Stimulated activated CD8-positive, alpha-beta memory T cell treated with anti-CD3 and anti-CD28 coated beads, Interleukin-7, amount 100 ng/mL, for 1 hour (primary cell): Measurements from ENCODE around the gene KANSL3.
"Not testable (repeated sequence)": the region's sequence is repeated elsewhere in the genome, so short reads cannot be mapped to it uniquely, and the experiment has no call there.

Source experiments
- DNase-seq, 2 donors: peaks; one replicate each; pipeline ENCODE4 v3.0.0-alpha.2; 2020; ENCODE audit warnings: low read depth in 2 of 2

KANSL3 gene

DNA sequence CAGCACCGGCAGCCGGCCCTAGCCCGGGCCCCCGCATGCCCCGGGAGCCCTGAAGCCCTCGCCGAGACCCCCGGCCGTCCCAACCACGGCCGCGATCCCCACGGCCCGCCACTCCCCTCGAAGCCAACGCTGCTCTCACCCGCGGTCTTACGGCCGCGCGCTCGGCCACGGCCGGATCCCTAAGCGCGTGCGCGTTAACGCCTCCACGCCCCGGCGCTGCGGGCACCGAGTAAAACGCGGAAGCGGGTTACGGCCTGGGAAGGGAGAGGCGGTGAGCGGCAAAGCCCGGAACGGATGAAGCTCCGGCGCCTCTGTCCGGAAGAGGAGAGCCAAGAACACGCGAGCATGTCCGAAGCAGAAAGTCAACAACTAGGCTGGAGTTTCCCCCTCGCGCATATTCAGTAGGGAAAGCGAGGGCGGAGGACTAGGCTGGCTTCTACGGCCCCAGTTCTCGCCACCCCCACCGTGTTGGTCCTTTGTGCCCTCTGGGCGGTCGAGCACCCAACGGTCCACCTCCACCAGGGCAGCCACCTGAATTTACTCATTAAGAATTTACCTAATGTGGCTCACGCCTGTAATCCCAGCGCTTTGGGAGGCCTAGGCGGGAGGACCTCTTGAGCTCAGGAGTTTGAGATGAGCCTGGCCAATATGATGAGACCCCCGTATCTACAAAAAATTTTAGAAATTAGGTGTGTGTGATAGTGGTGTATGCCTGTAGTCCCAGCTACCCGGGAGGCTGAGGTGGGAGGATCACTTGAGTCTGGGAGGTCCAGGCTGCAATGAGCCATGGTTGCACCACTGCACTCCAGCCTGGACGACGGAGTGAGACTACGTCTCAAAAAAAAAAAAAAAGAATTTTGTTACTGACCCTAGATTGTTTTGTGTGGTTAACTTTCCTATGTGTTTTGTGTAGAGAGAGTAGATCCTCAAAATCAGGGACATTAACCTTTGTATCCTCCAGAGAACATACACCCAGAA, at the start of gene KANSL3:
Gene KANSL3, minus strand, starts transcription at position 169 of the 978 bp plus-strand sequence. CDS start 1,177 bp downstream, outside the sequence.
- peak; percentile 80 to 81 for DNase-seq

DNA sequence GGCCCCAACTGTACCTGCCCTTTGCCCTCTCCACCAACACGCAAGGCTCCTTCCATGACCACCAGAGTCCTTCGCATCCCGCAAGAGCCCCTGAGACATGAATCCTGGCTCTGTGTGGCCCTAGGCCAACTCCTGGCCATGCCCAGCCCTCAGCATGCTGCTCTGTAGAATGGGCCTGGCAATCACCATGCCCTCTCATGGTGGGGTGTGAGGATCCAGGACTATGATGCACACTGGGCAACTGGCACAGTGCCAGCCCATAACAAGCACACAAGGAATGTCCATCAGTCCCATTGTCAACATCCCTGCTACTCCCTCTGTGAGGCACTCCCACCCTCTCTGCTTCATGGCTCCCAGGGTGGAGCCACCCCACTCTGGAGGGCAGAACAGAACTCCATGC, 49.2 kb upstream of the KANSL3 start:
- no peak for DNase-seq

DNA sequence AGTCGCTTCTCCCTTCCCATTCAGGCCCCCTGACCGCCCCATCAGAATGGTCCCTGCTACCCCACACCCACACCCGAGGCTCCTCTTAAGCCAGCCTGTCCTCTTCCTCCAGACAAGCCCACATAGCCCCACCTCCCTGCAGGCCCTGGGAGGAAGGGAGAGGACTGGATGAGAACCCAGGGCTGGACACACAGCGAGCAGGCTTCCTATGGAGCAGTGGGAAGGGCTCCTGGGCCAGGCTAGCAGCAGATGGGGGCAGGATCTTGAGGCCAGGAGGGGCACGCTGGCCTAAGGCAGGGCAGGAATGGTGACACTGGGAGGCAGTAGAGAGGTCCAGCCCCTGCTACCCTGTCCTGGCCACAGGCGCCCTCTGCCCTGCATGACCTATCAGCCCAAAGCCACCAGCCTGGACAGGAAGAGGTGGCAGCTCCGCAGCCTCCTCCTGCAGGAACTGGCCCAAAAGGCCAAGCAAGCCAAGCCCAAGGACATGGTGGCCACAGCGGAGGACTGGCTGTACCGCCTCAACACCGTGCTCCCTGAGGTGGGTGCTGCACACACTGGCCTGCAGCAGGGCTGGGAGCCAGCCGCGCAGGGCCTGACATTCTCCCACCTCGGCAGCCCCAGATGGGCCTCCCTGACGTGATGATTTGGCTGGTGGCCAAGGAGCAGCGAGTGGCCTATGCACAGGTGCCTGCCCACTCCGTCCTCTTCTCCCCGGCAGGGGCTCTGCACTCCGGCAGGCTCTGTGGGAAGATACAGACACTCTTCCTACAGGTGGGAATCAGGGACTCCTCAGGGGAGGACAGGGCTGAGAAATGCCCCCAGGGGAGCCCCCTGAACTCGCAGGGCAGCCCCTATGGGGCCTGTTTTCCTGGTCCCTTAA, 47.7 kb upstream of the KANSL3 start:
- no peak for DNase-seq

DNA sequence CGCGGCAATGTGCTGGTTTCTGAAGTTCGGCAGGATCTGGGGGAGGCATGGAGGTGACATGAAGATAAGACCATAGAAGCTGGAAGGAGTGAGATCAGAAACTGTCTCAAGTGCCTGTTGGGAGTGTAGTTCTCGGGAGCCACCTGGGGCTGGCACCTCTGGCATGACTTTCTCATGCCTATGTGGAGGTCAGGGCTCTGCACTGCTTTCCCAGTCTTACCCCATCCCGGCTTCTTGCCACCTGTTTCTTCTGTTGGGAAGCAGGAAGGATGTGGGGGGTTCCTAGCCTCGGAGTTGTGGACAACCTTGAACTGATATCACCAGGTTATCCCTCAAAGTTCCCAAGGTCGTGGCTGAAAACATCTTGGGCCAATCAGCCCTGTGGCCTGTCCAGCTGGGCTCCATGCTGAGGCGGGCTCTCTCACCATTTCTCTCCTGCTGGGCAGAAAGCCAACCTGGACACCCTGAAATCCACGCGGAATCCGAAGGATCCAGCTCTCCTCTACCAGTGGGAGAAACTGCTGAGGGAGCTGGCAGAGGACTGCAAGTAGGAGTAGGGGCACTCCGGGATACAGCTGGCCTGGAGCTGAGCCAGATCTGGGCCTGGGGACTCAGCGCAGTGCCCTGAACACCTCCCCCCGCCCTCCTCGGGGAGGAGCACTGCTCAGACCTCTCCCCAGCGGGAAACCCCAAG, 46.9 kb upstream of the KANSL3 start:
- no peak for DNase-seq

DNA sequence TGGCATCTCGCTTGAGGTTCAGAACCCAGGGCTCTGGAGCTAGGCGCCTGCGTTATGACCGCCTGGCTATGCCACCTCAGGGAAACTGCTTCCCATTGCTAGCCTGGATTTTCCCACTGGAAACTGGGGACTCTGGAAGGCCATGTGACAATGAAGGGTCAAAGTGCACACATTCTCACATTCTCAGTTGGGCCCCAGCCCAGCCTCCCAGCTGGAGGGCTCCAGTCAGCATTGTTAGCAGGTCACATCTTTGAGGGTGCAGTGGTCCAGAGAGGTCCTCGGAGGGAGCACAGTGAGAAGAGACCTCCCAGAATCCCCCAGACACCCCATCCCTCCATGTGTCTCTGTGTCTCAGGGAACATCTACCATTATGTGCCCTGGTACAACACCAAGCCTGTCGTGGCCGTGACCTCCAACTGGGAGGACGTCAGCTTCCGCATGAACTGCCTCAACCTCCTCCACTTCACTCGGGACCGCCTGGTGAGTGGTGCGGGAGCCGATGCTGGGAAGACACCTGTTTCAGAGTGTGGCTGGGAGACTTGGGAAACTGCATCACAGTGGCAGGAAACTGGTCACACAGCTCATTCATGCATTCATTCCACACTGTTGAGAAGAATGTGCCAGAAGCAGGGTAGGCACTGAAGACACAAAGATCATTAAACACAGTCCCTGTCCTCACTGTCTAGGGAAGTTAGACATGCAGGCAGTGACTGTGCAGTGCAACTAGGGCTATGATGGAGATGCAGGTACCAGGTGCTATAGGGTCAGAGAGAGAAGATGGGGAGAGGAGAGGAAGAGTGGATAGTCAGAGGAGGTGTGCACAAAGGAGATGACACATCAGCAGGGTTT, 46.1 kb upstream of the KANSL3 start:
- no peak for DNase-seq

DNA sequence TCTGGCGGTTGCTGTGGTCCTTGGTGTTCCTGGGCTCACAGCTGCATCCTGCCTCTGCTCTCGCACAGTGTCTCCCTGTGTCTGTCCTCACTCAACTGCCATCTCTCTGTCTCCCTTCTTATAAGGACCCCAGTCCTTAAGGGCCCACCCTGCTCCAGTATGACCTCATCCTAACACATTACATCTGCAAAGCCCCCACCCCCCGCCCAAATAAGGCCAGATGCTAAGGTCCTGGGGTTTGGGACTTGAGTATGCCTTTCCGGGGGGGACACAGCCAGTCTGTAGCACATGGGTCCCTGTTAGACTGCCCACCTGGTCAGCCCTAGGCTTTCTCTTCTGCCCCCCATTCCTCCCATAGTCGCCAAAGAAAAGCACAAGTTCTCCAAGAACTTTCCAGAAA, 45.2 kb upstream of the KANSL3 start:
- DNase-seq = no peak

DNA sequence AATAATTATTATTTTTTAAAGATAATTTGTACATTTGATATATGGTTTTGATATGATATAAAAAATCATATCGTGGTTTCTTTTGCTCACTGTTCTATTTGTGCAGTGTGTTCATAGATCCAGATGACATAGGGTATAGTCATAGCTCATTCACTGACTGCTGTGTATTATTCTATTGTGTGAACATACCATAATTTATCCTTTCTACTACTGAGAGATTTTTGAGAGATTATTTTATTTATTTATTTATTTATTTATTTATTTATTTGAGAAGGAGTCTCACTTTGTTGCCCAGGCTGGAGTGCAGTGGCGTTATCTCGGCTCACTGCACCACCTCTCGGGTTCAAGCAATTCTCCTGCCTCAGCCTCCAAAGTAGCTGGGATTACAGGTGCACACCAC, 43.4 kb upstream of the KANSL3 start:
- no peak for DNase-seq

DNA sequence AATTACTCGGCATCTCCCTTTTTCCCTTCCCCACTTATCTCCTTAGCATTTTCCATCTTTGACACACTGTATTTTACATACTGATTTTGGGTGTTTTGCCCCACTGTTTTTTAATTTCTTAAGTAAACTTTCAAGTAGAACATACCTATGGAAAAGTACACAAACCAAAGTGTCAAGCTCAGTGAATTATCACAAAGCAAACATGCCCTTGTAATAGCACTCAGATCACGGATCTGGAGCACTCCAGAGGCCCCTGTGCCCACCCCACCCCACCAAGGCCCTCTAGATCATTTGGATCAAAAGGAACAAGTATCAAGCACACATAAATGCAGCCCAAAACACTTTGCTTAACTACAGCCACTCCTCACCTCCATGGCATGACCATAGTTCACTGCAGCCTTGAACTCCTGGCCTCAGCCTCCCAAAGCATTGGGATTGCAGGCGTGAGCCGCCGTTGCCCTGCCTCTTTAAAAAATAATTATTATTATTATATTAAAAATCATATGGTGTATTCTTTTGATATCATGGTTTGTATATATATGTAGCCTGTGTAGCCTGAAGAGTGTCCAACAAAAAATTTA, 42.5 kb upstream of the KANSL3 start:
- no peak for DNase-seq

DNA sequence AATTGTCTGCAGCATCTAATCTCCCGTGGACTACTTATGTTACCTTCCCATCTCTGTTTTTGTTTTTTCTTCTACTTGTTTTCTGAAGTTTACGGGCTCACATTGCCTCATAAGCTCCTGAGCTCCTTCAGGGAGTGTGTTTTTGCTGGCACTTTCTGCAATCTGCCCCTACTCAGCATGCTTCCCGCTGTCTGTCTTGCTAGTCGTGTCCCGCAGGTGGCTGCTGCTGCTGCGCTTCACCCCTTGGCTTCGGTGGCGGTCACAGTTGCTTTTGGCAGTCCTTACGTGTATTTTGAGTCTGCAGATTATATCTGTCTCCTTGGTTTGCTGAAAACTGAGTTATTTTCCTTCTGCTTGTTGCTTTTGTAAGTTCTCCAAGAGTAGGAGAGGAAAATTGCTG, 41.7 kb upstream of the KANSL3 start:
- DNase-seq = no peak

DNA sequence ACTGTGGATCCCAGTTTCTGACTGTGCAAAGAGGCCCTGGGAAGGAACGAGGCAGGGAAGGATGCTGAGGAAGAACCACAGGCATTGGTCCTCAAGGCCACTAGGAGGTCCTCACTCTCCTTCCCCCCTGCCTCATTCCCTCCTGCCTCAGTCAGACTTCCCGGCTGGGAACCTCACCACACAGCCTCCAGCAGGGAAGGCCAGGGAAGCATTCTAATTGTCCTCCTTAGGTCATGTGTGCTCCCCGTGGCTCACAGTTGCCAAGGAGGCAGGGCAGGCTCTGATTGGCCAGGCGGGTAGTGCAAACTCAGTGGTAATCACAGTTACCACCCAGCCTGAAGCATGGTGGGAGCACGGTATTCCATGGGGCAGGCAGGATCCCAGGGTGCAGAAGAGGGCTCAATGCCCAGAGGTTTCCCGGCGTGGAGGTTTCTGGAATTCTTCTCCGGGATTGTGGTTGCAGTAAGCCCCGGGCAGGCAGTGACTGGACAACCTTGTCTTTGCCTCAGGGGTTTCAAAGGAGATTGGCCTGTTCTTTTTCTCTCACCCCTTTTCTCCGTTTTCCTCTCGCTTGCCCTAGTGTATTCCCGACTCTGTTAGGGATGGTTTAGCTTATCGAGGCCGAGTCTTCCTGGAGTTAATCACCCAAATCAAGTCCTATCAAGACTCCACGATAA, 31.6 kb upstream of the KANSL3 start:
- no peak for DNase-seq

DNA sequence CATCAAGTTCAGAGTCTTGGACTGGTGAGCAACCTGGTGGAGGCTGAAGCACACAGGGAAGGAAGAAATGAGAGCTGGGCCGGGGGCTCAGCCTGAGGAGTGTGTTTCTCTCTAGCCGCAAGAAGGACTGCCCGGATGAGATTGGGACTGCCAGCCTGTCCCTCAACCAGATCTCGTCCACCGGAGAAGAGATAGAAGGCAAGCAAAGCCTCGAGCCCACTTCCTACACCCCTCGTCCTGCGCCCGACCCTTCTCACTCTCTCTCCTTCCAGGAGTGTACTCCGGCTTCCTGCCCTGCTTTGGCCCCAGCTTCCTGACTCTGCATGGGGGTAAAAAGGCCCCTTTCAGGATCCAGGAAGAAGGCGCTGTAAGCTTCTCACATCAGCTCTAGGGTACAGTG, 30.7 kb upstream of the KANSL3 start:
- no peak for DNase-seq

DNA sequence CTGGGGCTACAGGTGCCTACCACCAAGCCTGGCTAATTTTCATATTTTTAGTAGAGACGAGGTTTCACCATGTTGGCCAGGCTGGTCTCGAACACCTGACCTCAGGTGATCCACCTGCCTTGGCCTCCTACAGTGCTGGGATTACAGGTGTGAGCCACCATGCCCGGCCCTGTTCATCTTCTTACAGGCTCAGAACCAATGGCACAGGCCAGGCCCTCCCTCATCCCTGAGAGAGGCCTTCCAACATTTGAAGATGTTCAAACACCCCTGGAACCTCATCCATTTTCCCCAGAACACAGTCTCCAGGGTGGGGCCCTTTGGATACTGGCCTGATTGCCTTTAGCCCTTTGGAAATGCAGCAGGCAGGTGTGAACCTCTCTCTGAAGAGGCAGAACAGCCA, 27.6 kb upstream of the KANSL3 start:
- not testable (repeated sequence) for DNase-seq

DNA sequence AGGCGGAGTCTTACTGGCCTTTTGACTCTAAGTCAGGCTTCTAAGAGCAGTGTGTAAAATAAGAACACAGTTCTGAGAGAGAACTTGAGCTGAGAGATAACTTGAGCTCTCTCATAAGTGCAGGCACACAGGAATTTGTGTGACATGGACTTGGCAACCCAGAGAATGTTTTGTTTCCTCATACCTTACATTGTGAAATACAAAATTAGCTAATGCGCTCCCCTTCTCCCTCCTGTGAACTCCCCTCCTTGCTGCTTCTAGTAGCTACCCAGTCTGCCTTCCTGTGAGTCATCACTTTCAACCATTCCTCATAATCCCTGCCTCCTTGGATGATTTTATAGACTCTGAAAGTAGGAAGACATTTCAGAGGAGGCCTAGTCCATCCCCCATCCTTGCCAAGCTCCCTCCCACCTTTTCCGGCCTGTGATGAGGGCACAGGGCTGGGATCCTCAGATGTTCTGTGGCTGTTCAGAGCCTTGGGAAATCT, 27.0 kb upstream of the KANSL3 start:
- DNase-seq = no peak

DNA sequence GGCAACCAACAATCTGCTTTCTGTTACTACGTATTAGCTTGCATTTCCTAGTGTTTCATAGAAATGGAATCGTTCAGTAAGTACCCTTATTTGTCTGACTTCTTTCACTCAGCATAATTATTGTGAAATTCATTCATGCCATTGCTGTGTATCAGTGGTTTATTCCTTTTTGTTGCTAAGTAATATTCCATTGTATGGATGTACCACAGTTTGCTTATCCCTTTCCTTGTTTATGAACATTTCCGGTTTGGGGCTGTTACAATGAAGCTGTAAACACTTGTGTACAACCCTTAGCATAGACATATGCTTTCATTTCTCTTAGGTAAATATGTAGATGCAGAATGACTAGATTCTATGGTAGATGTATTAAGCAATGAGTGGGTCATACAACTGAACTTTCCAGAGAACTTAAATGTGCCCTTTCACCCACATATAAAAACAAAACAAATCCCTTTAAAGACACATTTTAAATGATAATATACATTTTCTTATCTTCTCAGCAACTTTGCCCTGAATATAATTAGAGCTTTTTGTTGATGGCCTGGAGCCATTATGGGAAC, 26.3 kb upstream of the KANSL3 start:
- no peak for DNase-seq

DNA sequence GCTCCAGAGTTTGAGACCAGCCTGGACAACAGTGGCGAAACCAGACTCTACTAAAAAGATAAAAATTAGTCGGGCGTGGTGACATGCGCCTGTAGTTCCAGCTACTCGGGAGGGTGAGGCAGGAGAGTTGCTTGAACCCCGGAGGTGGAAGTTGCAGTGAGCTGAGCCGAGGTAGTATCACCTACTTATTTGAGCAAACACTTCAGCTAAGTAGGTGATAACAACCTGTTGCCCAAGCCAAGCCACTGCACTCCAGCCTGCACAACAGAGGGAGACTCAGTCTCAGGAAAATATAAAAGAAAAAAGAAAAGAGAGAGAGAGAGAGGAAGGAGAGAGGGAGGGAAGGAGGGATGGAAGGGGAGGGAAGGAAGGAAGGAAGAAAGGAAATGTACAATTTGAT, 25.7 kb upstream of the KANSL3 start:
- no peak for DNase-seq

DNA sequence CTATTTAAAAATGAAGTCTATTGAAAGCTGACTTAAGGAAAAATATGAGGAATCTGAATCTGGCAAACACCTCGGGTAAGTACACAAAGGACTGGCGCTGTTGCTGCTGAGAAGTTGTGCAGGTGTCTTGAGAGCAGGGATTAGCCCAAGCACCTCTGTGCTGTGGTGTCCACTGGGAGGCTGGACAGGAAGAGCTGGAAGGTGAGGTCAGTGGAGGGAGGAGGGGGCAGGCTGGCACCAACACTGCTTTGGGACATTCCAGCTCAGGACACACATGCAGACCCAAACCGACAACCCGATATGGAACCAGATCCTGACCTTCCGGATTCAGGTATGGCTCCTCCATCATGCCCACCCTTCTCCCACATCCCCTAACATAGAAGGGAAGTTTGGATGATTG, 25.1 kb upstream of the KANSL3 start:
- DNase-seq = no peak

DNA sequence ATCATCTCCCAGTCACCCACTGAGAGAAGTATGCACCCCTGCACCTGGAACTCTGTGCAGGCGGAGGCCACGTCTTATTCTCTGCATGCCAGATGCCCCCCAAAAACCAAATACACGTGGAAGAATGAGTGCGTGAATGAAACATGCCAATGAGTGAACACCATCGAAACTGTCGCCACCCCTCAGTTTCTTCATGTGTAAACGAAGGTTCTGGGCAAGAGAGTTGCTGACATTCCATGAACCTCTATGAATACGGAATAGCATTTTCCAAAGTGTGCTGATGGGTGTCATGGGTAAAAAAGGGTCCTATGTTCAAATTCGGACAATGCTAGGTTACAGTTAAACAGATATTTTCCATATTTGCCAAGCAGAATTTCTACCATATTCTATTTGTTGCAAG, 24.2 kb upstream of the KANSL3 start:
- no peak for DNase-seq

DNA sequence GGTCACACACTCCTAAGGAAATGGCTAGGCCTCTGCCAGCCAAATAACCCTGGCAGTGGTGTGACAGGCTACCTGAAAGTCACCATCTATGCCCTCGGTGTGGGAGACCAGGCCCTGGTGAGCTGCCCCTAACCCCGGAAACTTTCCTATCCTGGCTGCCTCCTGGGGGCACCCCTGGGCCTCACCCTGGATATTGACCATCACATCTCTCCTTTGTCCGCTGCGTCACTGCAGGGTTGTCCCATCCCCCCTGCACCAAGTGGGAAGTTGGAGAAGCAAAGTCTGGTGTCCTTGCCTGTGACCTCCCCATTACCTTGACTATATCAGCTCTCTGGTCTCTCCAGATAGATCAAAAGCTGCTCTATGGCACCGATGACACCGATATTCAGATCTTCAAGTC, 23.2 kb upstream of the KANSL3 start:
- no peak for DNase-seq

DNA sequence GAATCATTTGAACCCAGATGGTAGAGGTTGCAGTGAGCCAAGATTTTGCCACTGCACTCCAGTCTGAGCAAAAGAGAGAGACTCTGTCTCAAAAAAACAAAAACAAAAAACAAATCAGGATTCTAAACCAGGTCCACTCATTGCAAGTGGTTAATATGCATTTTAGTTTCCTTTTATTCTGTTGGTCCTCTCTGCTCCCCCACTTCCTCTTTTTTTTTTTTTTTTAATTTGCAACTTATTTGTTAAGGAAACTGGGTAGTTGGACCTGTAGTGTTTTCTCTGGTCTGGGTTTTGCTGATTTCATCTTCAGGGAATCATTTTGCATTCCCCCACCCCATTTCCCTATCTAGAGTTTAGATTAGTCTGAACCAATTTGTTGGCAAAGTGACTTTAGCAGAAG, 18.4 kb upstream of the KANSL3 start:
- DNase-seq = no peak

DNA sequence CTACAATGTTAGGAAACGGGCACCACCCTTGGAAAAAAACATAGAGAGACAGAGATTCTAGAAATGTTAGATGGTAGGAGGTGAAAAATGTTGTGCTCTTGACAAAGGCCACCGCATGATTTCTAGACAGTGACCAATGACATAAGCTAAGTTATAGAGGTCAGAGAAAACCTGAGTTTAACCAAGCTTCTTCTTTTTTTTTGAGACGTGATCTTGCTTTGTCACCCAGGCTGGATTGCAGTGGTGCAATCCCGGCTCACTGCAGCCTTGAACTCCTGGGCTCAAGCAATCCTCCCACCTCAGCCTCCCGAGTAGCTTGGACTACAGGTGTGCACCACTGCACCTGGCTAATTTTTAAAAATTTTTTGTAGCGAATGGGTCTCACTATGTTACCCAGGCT, 17.4 kb upstream of the KANSL3 start:
- DNase-seq = no peak
